Measurements from ENCODE around the gene POU2AF1. TPM values are rescaled to one million over a fixed set of nuclear protein-coding genes. Genes with fewer than 3 reads are reported as not detected.

Gene POU2AF1
- total and polyA plus RNA-seq, 2 of the 13 experiments (the other 11 are each of a cell fraction or from before 2014, with no cell fraction given), result 1.9 to 3.6 TPM

- peak; percentile 92 for TF ChIP-seq E2F1 (CRISPR knock-in tag; IDR thresholded peaks at IDR 0.05)
- TF ChIP-seq SNAPC5 (CRISPR knock-in tag; IDR thresholded peaks at IDR 0.05; ENCODE audit: borderline replicate concordance), result peak; percentile 67; the same call in 1 of the 2 replicates
- 0 out of 2 replicates have a peak, but pooled peaks have one; percentile 31 for TF ChIP-seq AFF4 (CRISPR knock-in tag; IDR thresholded peaks at IDR 0.05)
- TF ChIP-seq SAP130 (CRISPR knock-in tag; IDR thresholded peaks at IDR 0.05; ENCODE audit: low read depth), result peak; percentile 36
- TF ChIP-seq TFAP4 (IDR thresholded peaks at IDR 0.05; ENCODE audit: borderline replicate concordance, low read depth), result peak; percentile 48; the same call in 1 of the 2 replicates
- peak; percentile 69 for TF ChIP-seq BRD4 (CRISPR knock-in tag; IDR thresholded peaks at IDR 0.05)
- 0 out of 2 replicates have a peak, but pooled peaks have one; percentile 9 for TF ChIP-seq SMAD9 (CRISPR knock-in tag; IDR thresholded peaks at IDR 0.05)
- TF ChIP-seq PHF21A (CRISPR knock-in tag; IDR thresholded peaks at IDR 0.05), result peak; percentile 87
- no peak for TF ChIP-seq MAFF (IDR thresholded peaks at IDR 0.05; ENCODE audit: low read depth, low read length)
- peak; percentile 78 for TF ChIP-seq CREM (IDR thresholded peaks at IDR 0.05)
- no peak for TF ChIP-seq CREM (CRISPR knock-in tag; IDR thresholded peaks at IDR 0.05)
- peak; percentile 85; the same call in 1 of the 2 replicates for TF ChIP-seq ZNF503 (CRISPR knock-in tag; IDR thresholded peaks at IDR 0.05)
- TF ChIP-seq ZFP36L1 (CRISPR knock-in tag; IDR thresholded peaks at IDR 0.05), result no peak
- peak; percentile 71; the same call in 1 of the 2 replicates for TF ChIP-seq THRA (CRISPR knock-in tag; IDR thresholded peaks at IDR 0.05; ENCODE audit: borderline replicate concordance)
- 0 out of 2 replicates have a peak, but pooled peaks have one; percentile 7 for TF ChIP-seq HOXA5 (CRISPR knock-in tag; IDR thresholded peaks at IDR 0.05)
Measured at GRCh38 chr11:111365722-111366559, 13.1 kb downstream of the POU2AF1 start (continued).
